HG03280 (cell line): ENCODE measurements around the gene SDSL.

Source experiments
- ATAC-seq: cut with Tn5 transposase; IDR thresholded peaks from one replicate; pipeline ENCODE4 v1.9.1; 2021; ENCODE audit warnings: mild to moderate bottlenecking, moderate library complexity; ENCODE audit not compliant: unreplicated experiment

The SDSL gene

DNA sequence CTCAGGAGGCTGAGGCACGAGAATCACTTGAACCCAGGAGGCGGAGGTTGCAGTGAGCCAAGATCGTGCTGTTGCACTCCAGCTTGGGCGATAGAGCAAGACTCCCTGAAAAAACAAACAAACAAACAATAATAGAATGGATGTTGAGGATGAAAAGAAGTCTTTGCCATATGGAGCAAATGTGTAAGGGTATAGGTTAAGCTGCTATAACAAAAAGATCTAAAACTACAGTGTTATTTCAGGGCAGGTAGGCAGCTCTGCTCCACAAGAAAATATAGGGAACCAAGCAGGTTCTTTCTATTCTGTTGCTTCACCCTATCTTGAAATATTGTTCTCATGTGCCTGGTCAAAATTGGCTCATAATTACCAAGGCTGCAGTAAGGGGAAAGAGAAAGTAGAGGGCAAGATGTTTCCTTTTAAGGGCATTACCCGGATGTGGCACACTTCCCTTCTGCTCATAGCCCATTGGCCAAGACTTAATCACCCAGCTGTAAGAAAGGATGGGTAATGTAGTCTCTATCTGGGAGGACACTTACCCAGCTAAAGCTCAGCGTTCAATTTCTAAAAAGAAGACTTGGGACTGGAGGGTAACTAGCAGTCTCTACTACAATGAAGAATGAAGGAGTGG is 23.5 kb downstream of the SDSL start:
- ATAC-seq: no peak

- no peak for ATAC-seq
These were observed 26.7 kb downstream of the SDSL start for GRCh38 chr12:113448873-113449272.

DNA sequence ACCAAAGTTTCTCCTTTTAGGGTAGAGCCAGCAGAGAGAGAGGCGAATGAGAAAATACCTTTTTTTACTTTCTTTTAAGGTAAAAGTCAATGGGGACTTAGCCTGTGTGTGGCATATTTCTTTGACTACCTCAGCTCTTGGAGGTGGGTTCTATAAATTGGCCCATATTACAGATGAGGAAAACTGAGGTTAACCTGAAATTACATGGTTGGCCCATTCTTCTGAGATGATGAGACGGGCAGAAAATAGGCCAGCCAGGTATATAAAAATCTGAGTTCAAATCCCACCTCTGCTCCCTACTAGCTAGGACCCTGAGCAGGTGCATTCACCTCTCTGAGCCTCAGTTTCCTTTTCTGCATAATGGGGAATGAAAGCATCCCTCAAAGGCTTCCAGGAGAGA is 27.1 kb downstream of the SDSL start:
- ATAC-seq: no peak

DNA sequence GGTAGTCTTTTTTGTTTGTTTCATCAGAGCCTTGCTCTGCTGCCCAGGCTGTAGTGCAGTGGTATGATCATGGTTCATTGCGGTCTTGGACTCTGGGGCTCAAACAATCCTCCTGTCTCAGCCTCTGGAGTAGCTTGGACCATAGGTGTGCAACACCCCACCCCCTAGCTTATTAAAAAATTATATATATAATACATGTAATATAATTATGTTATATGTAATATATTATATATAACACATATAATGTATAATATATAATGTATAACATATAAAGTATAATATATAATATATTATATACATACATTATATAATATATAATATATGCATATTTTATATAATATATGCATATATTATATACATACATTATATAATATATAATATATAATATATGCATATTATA is 27.7 kb downstream of the SDSL start:
- ATAC-seq: no peak

DNA sequence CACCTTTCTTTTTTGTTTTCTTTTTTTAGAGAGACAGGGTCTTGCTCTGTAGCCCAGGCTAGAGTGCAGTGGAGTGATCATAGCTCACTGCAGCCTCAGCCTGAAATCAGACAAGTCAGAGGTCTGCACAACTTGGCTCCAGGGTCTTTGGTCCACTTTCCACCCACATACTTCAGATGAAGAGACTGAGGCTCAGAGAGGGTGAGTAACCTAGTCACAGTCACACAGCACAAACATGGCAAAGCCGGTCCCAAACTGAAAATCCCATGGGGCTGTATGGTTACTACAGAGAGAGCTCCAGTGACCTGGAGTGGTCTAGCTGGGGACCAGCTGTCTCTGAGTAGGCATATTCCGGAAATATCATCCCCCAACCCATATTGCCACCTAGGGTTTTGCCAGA is 30.3 kb downstream of the SDSL start:
- ATAC-seq: no peak

GRCh38 chr12:113453330-113453729 is 31.1 kb downstream of the SDSL start:
- ATAC-seq: no peak

DNA sequence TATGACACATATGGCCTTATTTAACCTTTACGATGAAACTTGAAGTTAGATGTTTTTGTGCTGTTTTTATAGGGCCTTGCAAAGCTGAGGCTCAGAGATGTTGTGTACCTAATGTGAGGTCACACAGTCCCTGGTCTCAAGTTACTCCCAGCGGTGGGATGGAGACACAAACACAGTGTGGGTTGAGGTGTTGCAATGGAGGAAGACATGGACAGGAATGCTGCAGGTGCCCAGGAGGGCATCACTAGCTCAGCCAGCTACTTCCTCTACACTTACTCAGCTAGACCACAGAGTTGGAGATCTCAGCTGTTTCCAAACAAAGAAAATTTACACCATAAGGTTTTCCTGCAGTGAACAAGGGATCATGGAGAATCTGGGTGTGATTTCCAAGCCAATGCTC is 34.0 kb downstream of the SDSL start:
- ATAC-seq: no peak

- no peak for ATAC-seq
These were observed 34.6 kb downstream of the SDSL start for GRCh38 chr12:113456761-113457160.

DNA sequence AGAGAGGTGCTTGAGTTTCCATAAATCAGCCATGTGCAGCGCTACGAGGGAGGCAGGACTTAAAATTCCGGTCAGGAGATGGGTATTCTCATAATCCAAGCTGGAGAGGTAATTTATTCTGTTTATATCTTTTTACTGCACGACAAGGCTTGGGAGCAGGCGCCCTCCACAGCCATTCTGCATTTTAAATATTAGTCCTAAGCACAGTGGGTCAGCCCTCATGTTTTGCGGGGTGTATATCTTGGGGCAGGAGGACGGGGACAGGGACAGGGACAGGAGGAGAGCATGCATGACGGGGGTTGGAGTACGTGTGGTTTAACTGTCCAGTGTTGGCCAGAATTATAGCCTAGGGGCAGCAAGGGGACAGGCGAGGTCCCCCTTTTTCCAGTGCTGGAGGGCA is 35.0 kb downstream of the SDSL start:
- no peak for ATAC-seq

DNA sequence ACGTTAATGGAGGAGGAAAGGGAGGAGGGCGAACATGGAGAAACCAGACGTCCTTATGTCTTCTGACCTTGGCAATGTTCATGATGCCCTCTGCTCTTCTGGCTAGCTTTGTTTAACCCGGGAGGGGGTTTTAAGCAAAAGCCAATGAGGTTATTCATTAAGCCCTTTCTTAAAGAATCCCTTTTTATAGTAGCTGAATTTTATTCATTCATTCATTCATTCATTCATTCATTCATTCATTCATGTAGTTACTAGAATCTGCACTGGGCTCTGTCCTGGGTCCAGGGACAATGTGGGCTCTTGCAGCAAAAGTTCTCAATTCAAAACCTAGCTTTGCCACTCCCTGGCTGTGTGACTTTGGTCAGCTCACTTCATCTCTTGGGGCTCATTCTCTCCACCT is 35.5 kb downstream of the SDSL start:
- ATAC-seq: no peak

- no peak for ATAC-seq
These were observed 37.8 kb downstream of the SDSL start for GRCh38 chr12:113459981-113460380.

- ATAC-seq: no peak
These were observed 39.5 kb downstream of the SDSL start for GRCh38 chr12:113461666-113462065.

GRCh38 chr12:113462117-113462774 is 40.1 kb downstream of the SDSL start:
- ATAC-seq: no peak

DNA sequence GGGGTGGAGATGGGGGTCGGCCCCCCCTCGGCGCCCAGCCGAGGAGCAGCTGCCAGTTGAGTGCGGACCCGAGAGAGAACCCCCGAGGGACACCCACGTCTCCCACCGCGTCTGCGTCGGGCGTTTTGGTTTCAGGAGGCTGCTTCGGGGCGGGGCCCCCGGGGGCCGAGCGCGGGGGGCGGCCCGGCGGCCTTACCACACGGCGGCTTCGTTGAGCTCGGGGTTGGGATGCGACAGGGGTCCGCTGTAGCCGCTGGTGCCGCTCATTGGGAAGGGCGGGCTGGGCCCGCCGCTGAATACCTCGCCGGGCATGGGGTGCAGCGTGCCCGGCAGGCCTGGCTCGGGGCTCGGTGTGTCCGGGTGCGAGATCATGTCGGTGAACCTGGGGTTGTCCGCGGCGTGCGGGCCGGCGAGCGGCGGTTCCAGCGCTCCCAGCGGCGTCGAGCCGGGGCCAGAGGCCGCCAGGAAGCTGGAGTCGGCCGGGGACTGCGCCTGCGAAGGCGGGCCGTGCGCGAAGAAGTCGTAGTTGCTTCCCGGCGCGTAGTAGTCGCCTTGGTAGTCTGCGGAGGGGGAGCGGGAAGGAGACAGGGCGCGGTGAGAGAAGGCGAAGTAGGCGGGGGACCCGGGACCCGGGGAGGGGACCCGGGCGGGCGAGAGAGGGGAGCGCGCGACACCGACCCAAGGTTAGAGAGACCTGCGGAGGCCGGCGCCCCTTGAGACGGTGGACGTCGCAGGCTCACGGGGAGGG is 41.0 kb downstream of the SDSL start:
- no peak for ATAC-seq

DNA sequence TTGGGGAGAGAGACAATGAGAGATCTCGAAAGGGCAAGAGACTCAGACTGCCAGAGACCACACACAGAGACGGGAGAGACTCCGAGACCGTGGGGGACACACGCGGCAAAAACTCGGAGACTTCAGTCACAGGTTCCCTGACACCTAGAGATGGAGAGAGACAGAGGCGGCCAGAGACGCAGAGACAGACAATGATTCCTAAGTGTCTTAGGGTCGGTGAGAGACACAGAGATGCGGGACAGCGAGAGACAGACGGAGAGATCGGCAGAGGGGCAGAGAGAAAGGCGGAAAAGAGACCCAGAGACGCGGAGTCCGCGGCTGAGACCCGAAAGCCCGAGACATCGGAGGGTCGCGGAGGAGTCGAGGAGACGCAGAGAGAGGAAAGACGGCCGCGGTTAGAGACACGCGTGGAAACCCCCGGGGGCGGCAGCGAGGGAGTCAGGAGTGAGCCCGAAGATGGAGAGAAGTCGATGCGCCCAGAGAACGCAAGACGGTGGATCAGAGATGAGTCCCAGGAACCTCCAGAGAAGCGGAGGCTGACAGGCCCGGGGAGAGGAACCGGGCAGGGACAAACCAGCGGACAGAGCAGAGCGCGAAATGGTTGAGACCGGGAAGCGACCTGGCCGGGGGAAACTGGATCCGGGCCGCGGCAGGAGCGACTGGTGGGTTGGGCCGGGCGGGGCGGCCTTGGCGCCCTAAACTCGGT is 41.7 kb downstream of the SDSL start:
- ATAC-seq: no peak

- no peak for ATAC-seq
These were observed 42.2 kb downstream of the SDSL start for GRCh38 chr12:113464452-113464775.

DNA sequence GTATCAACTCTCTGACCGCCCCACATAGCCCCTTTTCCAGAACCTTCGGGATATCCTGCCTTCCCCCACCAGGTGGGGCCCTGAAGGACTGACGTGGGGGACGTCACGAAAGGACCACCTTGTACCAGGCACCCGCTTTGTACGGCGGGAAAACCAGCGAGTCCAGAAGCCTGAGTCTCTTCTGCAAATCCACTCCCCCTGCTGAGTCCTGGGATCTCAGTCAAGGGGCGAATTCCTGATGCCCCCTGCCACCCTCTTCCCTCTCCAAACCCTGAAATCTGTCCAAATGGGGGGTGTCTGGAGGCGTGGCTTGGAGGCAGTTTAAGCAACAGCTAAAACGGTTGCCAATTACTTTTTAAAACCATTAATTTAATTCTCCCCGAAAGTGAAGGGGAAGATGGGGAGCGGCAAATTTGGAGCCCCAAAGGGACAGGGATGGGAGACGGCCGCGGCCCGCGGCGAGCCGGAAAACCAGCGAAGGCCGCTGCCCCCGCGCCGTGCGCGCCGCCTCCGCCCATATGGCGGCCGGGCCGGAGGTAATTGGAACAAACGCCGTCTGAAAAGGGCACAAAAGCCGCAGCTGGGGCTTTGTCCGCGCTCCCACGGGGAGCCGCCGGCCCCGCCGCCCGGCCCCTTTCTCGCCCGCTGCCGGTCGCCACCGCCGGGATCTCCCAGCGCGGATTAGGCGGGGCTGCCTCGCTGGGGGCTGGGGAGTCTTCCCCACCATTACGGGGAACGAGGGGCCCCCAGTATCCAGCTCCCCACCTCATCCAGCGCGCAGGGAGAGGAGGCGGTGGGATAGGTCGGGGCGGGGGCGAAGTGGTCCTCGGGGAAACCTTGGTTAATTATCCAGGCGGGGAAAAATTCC is 42.9 kb downstream of the SDSL start:
- ATAC-seq: no peak

DNA sequence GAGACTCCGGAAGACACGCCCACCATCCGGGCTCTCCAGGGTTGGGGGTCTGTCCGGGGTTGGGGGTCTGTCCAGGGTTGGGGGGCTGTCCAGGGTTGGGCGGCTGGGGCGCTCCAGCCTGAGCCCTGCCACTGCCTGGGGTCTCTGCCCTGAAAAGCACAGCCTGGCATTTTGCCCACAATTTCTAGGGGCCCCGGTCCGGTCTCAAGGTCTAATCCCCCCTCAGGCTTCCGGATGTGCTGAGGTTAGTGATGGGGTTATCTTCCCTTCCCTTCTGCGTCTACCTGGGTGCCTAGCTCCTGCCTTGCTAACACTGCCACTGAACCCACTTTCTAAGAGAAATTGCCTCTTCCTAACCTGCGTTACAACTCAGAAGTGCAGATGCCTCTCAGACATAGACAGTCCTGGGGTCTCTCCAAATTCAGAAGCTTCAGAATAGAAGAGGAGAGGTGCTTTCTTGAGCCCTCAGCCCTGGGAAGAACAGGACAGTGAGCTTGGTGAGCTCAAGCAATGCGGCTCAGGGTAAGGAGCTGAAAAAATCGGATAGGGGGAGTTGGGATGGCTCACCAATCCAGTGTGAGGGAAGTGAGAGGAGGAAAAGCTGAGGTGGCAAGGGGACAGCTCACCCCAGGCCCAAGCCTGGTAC is 43.8 kb downstream of the SDSL start:
- ATAC-seq: no peak

DNA sequence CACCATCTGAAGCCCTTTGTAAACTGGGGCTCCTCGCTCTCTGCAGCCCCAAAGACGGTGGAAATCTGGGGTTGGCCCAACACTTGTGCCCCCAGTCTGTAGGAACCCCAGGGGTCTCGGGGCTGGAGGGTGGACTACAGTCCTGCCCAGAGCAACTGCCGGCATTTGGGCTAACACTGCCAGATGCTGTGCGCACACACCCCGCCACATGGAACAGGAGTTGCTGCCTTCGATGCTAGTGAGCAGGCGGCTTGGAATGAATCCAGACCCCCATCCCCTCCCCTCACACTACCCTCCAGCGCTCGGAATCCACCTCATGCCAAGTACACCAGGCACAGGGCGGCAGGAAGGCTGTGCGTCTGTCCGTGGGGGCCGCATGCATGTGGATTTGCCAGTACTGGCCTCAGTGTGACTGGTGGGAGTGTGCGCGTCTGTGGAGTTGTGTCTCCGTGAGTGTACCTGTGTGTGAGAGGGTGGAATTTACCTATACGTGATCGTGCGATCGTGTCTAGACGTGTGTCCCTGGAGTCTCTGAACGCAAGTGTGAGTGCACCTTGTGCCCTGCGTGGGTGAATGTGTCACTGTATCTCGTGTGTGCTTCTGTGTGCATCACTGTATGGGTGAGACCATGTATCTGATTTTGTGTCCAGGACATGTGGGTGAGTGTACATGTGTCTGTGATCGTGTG is 44.4 kb downstream of the SDSL start:
- no peak for ATAC-seq

GRCh38 chr12:113467142-113467501 is 44.9 kb downstream of the SDSL start:
- ATAC-seq: no peak
